Caco-2 (cell line): ENCODE results near the gene TFF3. TPM values are rescaled to one million over a fixed set of nuclear protein-coding genes. Genes with fewer than 3 reads are reported as not detected.
A peak's percentile ranks its signal among the peaks of the same experiment; 100 is the strongest.

Source experiments
- BruUV-seq: library from RNA; stranded (reverse); fragments of 400-500 nt; replicated peaks from 2 replicates; lab custom pipeline; 2021; lab: Mats Ljungman, UMichigan
- CTCF ChIA-PET: fragments of 300-600 bp; sonication (Branson Sonifier 250); formaldehyde crosslinking; loops from one replicate; lab custom pipeline; 2022; ENCODE audit warnings: antibody characterized with exemption; lab: Charles Lee
- POLR2A ChIA-PET: fragments of 300-600 bp; sonication (Branson Sonifier 250); formaldehyde crosslinking; loops from one replicate; lab custom pipeline; 2022; ENCODE audit warnings: antibody characterized with exemption; lab: Charles Lee
- DNase-seq, 2 experiments: peaks; one replicate each; pipeline versions ENCODE4 v3.0.0 to v3.0.0-alpha.2; 2020 to 2022
- H3K27me3 ChIP-seq: replicated peaks from 2 replicates; pipeline ENCODE4 v1.6.0; 2011; ENCODE audit warnings: low read length; ENCODE audit not compliant: control insufficient read depth, insufficient read depth
- H3K36me3 ChIP-seq: 2 replicates; pipeline ENCODE4 v1.5.1; 2011; ENCODE audit warnings: low read length; ENCODE audit not compliant: control insufficient read depth, insufficient read depth
- H3K4me1 ChIP-seq: fragments of 250-450 bp; sonication (Bioruptor Pico); 2 replicates; pipeline ENCODE4 v1.5.1; 2020; ENCODE audit warnings: mild to moderate bottlenecking
- H3K4me3 ChIP-seq: 2 replicates; pipeline ENCODE4 v1.5.1; 2011; ENCODE audit warnings: low read depth, mild to moderate bottlenecking, control low read depth, low read length
- H3K9me3 ChIP-seq: fragments of 250-450 bp; sonication (Bioruptor Pico); 2 replicates; pipeline ENCODE4 v1.5.1; 2020; ENCODE audit warnings: mild to moderate bottlenecking, moderate library complexity
- H3K27ac Mint-ChIP-seq: one replicate; pipeline ENCODE4 v1.8.0; 2022; ENCODE audit warnings: mixed read lengths; ENCODE audit not compliant: unreplicated experiment
- H3K27me3 Mint-ChIP-seq: one replicate; pipeline ENCODE4 v1.8.0; 2022; ENCODE audit warnings: mixed read lengths; ENCODE audit not compliant: insufficient read depth, unreplicated experiment
- H3K36me3 Mint-ChIP-seq: one replicate; pipeline ENCODE4 v1.8.0; 2022; ENCODE audit warnings: mild to moderate bottlenecking, mixed read lengths; ENCODE audit not compliant: insufficient read depth, unreplicated experiment
- H3K4me1 Mint-ChIP-seq: one replicate; pipeline ENCODE4 v1.8.0; 2022; ENCODE audit warnings: low read depth, mixed read lengths; ENCODE audit not compliant: unreplicated experiment
- H3K4me3 Mint-ChIP-seq: one replicate; pipeline ENCODE4 v1.8.0; 2022; ENCODE audit warnings: mild to moderate bottlenecking, moderate library complexity, mixed read lengths; ENCODE audit not compliant: unreplicated experiment
- H3K9me3 Mint-ChIP-seq: one replicate; pipeline ENCODE4 v1.8.0; 2022; ENCODE audit warnings: mixed read lengths; ENCODE audit not compliant: unreplicated experiment
- CTCF ChIP-seq, 2 experiments: fragments of 200-600 bp in 1 of 2; IDR thresholded peaks; 1 replicate in 1 of 2; 2 replicates in 1 of 2; pipeline versions ENCODE4 v1.5.1 to v1.8.0; 2011 to 2022; ENCODE audit warnings: antibody characterized with exemption in 1 of 2, control low read depth in 1 of 2, inconsistent platforms in 1 of 2, low read depth in 1 of 2, low read length in 1 of 2, mild to moderate bottlenecking in 1 of 2, moderate library complexity in 1 of 2; ENCODE audit not compliant: insufficient read depth in 1 of 2, severe bottlenecking in 1 of 2, unreplicated experiment in 1 of 2
- intact Hi-C: fragments of 100-400 bp; cut with micrococcal nuclease; formaldehyde crosslinking; loops from one replicate; pipeline ENCODE4 v1.10.0; 2022; ENCODE audit not compliant: unreplicated experiment
- total RNA-seq: library from RNA; stranded (reverse); gene quantifications from 2 replicates; pipeline ENCODE4 v1.2.3, GENCODE V29; 2022

The TFF3 gene
- total RNA-seq, 1 experiment from 2014 or later = 65.8 TPM

- POLR2A ChIA-PET = no interaction called here
These were observed 9.5 kb downstream of the TFF3 start for GRCh38 chr21:42305707-42306147.

GRCh38 chr21:42304556-42305454 lies 10.4 kb downstream of the TFF3 start:
- no peak overlapping the region for H3K27ac Mint-ChIP-seq
- no TSS peak for BruUV-seq
- H3K36me3 Mint-ChIP-seq = no peaks in the 10 kb centered on the region
- peaks cover 3% of the 10 kb centered on the region for H3K27me3 Mint-ChIP-seq
- H3K4me3 Mint-ChIP-seq = no peak overlapping the region
- CTCF ChIA-PET = no interaction called here
- H3K27me3 ChIP-seq = no peaks in the 10 kb centered on the region
- TF ChIP-seq CTCF (IDR thresholded peaks at IDR 0.05; ENCODE audit: insufficient read depth in 1 of 2, low read depth in 1 of 2, low read length in 1 of 2, severe bottlenecking in 1 of 2, unreplicated experiment in 1 of 2) = no peak
- no peaks in the 10 kb centered on the region for H3K4me1 Mint-ChIP-seq
- H3K4me1 ChIP-seq = no peaks in the 10 kb centered on the region
- H3K4me3 ChIP-seq = no peak overlapping the region
- H3K9me3 Mint-ChIP-seq = no peaks in the 10 kb centered on the region
- intact Hi-C loops = no loop called here
- H3K36me3 ChIP-seq = no peaks in the 10 kb centered on the region
- DNase-seq = peak in 1 of 2 experiments; percentile 20
- POLR2A ChIA-PET = no interaction called here
- H3K9me3 ChIP-seq = no peaks in the 10 kb centered on the region

More at GRCh38 chr21:42305707-42306147, 9.5 kb downstream of the TFF3 start:
- peaks cover 3% of the 10 kb centered on the region for H3K27me3 Mint-ChIP-seq
- DNase-seq = peak in 1 of 2 experiments; percentile 9
- H3K9me3 Mint-ChIP-seq = no peaks in the 10 kb centered on the region
- H3K4me1 ChIP-seq = no peaks in the 10 kb centered on the region
- no TSS peak for BruUV-seq
- H3K27ac Mint-ChIP-seq = no peak overlapping the region
- CTCF ChIA-PET = no interaction called here
- no peak overlapping the region for H3K4me3 Mint-ChIP-seq
- intact Hi-C loops = no loop called here
- no peak overlapping the region for H3K4me3 ChIP-seq
- no peaks in the 10 kb centered on the region; the same call in 1 of the 2 replicates for H3K36me3 ChIP-seq
- TF ChIP-seq CTCF (IDR thresholded peaks at IDR 0.05; ENCODE audit: insufficient read depth in 1 of 2, low read depth in 1 of 2, low read length in 1 of 2, severe bottlenecking in 1 of 2, unreplicated experiment in 1 of 2) = no peak
- H3K27me3 ChIP-seq = no peaks in the 10 kb centered on the region
- no peaks in the 10 kb centered on the region for H3K4me1 Mint-ChIP-seq
- H3K9me3 ChIP-seq = no peaks in the 10 kb centered on the region
- H3K36me3 Mint-ChIP-seq = no peaks in the 10 kb centered on the region

GRCh38 chr21:42303443-42303842 lies 11.8 kb downstream of the TFF3 start:
- no peak overlapping the region for H3K27ac Mint-ChIP-seq
- Histone ChIP-seq H3K36me3 (no peaks in the 10 kb centered on the region), H3K27me3 (no peaks in the 10 kb centered on the region), H3K4me1 (no peaks in the 10 kb centered on the region), H3K9me3 (no peaks in the 10 kb centered on the region), H3K4me3 (no peak overlapping the region)
- H3K36me3 Mint-ChIP-seq = no peaks in the 10 kb centered on the region
- BruUV-seq = no TSS peak
- H3K4me3 Mint-ChIP-seq = no peak overlapping the region
- POLR2A ChIA-PET = no interaction called here
- CTCF ChIA-PET = no interaction called here
- no peak for DNase-seq
- no peak for TF ChIP-seq CTCF (IDR thresholded peaks at IDR 0.05; ENCODE audit: insufficient read depth in 1 of 2, low read depth in 1 of 2, low read length in 1 of 2, severe bottlenecking in 1 of 2, unreplicated experiment in 1 of 2)
- intact Hi-C loops = no loop called here
- H3K27me3 Mint-ChIP-seq = peaks cover 3% of the 10 kb centered on the region
- H3K4me1 Mint-ChIP-seq = no peaks in the 10 kb centered on the region
- no peaks in the 10 kb centered on the region for H3K9me3 Mint-ChIP-seq
